ENCODE measurements around the gene DOK4.

DOK4 gene

DNA sequence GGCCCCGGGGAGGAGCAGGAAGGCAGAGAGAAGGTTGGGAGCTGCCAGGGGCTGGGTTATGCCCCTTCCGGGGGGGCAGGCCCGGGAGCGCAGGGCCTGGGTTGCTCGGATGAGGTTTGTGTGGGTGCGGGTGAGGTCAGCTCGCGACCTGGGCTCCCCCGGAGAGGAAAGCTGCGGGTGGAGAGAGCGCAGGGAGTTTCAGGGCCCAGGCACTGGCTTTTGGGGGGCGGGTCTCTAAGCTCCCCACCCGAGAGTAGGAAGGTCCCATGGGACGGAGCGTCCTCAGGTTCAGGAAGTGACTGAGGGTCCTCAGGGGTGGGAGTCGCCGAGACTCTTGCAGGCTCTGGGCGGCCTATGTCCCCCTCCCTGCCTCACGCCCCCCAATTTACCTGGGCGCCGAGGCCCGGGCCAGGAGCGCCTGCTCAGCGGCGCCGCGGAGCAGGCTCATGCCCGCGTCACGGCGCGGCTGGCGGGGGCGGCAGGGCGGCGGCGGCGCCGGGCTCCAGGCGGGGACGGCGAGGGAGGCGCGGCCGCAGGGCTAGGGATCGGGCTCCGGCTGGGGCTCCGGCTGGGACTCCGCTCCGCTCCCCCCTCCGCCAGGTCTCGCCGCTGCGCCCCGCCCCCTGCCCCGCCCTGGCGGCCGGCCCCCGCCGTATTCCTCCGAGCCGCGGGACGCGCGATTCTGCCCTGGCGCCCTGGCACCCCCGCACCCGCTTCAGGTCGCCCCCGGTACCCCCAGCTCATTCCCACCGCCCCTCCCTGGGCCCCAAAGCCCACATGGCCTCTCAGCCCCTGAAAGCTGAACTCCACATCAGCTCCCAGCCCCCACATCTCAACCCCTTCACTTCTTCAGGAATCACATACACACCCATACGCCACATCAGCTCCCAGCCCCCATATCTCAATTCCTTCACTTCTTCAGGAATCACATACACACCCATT is at the start of gene DOK4:
TSS of gene DOK4 (minus strand) at position 578 of the 942 bp plus-strand sequence. CDS start 6,986 bp downstream, outside the sequence.
- peak; percentile 68 for DNase-seq (ENCODE audit: low read depth)

DNA sequence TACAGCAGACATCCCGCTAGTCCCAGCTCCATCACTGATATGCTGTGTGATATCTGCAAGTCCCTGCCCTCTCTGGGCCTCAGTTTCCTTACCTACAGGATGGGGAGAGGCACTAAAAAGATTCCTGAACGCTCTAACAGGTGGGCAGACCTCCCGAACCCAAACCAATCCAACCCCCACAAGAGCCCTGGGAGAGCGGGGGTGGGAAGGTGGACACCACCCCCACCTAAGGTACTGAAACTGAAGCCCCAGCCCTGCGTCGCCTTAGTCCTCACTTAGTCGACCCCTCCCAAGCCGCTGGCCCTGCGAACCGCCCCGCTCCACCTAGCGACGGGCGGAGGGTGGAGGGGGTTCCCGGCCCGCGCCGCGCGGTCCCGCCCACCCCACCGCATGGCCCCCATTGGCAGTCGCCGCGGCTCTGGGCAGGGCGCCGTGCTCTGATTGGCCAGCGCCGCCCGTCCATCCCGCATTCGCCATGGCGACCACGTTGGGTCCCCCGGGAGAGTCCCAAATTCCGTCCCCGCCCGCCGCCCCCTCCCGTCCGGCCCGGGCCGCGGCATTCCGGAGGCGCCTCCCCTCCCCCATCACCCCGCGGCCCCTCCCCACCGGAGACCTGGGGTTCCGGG is 49.5 kb upstream of the DOK4 start:
- DNase-seq (ENCODE audit: low read depth) = peak; percentile 93

DNA sequence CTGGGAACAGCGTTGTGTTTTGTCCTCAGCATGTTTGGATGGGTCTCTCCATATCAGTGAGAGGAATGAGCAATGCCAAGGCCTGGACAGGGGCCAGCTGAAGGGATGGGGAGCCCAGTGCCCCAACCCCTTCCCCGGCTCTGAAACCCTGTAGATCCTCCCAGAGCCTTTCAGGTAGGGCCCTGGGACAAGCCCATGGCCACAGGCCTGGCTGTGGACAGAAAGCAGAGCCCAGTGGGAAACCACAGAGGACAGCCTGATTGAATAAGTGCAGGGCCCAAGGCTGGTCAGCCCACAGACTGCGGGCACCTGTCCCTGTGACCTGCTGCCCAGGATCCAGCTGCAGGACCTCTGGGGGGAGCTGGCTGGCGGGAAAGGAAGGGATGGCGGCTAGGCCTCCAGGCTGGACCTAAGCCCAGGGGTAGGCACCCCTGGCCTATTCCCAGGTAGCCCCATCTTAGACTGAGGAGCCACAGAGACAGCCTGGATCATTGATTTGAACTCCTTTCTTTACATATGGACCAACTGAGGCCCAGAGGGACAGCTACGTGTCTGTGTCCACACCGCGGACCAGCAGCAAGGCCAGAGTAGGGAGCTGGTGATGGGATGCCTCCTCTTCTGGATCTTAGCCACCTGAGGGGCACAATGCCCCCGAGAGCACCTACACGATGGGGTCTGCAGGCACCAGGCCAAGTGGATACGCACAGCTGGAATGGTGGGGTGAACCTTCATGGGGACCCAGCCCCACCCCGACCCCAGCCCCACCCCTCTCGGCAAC is 48.8 kb upstream of the DOK4 start:
- no peak for DNase-seq (ENCODE audit: low read depth)

DNA sequence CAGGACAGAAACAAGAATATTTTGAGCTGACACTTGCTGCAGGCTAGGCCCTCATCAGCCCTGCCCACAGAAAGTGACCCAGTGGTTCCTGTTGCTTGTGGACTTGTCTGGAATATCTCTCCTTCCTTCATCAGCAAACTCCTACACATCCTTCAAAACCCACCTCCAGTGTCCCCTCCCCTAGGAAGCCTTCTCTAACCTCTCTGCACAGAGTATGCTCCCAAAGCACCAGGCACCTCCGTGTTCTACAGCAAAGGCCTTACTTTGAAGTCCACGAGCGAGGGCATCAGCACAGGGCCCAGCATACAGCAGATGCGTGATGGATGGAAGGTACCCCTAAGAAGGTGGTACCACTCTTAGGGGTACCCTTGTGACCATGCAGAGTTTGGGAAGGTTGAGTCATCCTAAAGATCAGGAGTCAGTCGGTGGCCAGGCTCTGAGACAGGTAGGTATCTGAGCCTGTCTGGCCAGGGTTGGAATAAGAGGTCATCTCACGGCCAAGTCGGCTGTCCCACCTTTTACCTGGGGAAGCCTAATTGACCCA is 48.1 kb upstream of the DOK4 start:
- DNase-seq (ENCODE audit: low read depth) = no peak

DNA sequence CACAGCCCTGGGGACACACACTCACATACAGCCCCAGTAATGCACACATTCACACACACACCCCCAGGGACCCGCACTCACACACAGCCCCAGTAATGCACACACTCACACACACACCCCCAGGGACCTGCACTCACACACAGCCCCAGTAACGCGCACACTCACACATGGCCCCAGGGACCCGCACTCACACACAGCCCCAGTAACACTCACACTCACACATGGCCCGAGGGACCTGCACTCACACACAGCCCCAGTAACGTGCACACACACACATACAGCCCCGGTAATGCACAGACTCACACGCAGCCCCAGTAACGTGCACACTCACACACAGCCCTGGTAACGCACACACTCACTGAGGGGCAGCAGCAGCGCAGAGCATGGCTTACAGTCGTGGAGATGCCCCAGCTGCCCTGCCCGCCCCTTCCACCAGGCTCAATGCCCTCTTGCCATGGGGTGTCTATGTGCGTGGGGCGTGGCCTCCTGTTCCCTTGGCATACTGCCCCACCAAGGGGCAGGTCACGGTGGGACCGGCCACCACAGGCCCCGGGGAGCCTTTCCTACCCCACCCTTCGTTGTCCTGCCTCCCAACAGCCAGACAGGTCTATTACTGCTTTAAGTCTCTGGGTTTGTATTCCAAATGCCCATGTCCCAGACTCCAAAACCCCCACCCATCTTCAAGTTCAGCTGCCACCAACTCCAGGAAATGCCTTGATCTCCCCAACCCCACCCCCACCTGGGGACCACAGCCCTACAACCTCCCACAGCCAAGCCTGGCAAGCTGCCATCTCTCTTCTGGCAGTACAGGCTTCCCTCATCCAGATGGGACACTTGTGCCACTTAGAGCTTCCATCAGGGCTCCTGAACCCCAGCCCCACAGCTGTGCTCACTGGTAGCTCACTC is 47.4 kb upstream of the DOK4 start:
- DNase-seq (ENCODE audit: low read depth) = no peak

DNA sequence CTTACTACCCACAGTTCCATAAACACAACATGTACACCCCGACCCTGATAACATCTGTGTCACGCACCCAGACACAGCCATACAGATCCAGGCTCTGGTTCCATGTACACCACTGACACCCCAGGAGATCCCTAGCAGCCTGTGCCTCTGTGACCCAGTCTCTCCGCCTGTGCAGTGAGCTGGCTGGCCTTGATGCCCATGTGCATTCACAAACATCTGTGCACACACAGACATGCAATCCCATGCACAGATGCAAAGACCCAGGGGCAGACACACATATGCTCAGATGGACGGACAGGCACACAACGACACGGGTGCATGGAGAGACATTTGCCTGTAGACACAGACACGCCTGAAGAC is 46.0 kb upstream of the DOK4 start:
- no peak for DNase-seq (ENCODE audit: low read depth)

DNA sequence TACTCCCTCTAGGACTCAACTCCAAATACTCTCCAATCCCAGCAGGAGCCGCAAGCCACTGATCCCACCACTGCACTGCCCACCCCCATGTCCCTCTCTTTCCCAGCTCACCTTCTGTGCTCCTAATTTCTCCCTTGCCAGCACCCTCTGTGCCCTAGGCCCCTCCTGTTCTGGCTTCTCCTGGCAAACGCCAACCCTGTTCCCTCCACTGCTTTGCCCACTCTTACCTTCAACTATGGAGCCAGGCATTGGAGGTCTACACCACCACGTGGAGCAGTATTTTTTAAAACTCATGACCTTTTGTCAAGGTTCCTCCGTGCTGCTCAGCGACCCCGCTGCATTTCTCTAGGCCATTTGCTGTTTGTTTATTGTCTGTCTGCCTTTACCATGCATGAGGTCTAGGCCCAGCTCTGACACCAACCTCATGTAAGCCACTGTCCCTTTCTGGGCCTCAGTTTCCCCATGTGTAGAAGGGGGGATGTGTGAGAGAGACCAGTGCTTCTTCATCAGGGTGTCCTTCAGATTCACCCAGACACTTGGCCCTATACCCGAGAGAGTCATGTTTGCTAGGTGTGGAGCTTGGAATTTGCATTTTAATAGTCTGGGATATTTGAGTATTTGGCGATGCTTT is 45.5 kb upstream of the DOK4 start:
- DNase-seq (ENCODE audit: low read depth) = no peak

DNA sequence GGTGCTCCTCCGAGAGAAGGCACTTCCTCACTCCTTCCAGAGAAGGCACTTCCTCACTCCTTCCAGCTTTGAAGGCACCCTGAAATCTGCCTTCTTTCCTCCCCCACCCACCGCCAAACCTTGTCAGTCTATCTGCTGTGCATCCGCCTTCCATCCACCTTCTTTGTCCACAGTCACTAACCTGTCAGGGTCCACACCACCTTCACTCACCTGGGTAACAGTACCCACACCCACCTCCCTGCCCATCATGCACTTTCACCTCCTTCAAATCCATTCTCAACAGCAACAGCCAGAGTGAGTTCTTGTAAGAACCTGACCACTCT is 44.9 kb upstream of the DOK4 start:
- DNase-seq (ENCODE audit: low read depth) = no peak

DNA sequence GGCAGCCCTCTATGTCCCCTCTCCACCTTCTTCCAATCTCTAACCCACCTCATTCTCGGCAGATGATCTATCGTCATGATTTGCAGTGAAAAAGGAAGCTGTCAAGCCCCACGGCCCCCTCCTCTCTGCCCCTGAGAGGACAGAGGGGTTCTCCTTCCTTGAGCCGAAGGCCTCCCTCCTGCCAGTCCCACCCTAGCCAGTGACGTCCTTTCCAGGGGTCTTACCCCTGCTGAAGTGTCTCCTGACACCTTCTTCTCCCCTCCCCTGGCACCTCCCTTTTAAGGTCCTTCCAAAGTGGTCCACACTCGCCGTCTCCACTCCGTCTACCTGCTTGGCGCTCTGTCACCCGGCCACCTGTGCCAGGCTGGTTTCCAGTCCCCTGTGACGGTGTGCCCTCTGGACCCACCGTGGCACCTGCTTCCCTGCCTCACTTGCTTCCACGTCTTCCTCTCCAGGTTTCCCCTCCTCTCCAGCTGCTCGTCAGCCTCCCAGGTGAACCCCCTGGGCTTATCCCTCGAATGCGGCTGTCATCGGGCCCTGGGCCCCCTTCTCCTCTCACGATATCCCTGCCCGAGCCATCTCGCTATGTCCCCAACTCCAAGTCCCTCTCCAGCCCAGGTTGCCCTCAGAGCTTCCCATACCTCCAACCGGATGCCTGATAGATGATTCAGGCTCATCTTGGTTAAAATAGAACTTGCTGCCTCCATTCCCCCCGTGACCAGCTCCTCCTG is 44.4 kb upstream of the DOK4 start:
- no peak for DNase-seq (ENCODE audit: low read depth)

DNA sequence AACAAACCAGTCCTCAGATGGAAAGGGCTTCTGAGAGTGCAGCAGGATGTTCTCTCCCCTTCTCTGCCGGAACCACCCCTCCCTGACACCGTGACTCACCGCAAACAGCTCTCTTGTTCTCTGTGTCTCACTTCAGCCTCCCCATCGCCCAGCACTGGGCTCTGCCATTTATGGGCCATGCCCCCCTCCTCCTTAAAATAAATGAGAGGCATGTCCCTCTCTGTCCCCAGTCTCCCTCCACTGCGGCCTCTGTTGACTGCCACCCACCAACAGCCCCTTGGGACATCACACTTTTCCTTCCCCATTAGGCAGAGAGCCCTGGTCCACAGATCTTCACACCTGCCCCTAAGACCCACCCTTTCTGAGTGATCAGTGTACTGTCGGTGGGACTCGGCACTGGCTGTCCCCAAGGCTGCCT is 43.8 kb upstream of the DOK4 start:
- DNase-seq (ENCODE audit: low read depth) = peak; percentile 61

DNA sequence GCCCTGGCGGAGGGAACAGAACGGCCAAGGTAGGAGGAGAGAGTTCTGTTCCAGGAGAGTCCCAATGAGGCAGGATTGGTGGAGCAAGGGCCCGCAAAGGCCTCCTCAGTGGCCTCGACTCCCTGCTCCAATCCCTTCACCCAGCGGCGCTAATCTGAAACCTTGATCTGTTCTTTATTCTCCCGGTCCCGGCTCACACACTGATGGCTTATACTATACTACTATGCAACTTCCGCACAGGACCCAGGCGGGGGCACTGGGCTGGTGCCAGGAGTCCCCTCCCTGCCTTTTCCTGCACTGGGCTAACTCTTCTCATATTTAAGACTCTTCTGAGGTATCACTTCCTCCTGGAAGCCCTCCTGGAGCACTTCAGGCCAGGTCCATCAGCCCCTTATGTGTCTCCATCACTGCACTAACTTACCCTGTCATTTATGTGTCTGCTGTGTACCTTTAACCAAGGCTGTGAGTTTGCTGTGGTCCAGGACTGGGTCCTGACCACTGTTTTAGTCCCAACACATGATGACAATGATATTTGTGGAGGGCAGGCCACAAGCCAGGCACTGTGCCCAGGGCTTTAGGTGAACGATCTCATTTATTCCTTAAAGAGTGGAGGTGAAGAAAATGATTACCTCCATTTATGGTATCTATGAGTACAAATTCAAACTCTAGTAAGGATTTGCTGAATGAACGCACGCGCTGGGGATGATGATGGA is 43.3 kb upstream of the DOK4 start:
- no peak for DNase-seq (ENCODE audit: low read depth)

DNA sequence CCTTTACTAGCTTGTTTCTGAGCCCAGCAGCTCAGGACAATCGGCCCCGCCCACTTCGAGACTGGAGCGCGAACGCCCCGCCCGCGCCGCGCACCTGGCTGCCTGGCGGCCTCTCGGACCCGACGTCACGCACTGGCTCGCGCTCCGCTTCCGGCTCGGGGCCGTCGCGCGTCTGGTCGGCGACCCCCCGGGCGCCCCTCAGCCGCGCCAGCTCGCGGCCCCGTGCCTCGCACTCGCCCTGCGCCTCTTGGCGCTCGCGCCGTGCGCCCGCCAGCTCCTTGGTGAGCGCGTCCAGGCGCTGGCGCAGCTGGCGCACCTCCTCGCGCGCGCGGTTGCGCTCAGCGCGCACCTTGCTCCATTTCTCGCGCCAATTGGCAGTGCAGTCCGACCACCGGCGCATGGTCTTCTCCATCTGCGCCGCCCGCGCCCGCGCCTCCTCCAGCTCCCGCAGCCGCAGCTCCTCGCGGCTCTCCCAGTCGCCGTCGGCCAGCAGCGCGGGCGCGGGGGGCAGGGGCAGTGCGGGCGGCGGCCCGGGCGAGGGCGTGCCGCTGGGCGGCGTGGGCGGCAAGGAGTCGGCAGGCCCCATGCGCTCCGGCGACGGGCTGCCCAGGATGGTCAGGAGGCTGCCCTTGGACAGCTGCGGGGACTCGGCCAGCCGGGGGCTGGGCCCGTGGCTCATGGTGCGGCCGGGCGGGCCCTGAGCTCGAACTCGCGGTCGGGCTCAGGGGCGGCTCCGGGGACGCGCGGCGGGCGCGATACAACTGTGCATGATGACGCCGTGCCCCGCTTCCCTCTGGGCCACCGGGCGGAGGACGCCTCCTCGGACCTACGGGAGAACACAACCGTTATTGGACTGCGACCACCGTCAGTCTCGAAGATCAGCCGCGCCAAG is 42.5 kb upstream of the DOK4 start:
- no peak for DNase-seq (ENCODE audit: low read depth)

DNA sequence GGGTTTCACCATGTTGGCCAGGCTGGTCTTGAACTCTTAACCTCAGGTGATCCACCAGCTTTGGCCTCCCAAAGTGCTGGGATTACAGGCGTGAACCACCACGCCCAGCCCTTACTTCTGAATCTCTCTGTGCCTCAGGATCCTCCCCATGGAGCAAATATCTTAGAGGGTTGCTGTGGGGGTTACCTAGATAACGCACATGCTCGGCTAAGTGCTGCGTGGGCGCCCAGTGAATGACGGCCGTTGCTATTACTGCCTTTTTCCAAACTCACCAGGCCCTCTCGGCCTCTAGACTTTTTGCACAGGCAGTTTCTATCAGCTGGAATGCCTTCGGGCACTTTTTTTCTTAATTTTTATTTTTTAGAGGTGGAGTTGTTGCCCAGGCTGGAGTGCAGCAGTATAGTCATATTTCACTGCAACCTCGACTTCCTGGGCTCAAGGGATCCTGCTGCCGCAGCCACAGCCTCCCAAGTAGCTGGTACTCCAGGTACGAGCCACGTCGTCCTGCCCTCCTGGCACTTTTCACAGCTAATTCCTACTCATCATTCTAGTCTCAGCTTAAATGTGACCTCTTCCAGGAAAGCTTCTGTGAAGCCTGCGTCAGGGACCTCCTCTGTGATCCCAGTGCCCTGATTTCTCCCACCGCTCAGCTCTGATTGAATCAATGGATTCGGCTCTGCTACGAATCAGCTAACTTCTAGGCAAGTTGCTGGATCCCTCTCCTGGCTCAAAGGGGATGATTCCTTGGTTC is 41.5 kb upstream of the DOK4 start:
- DNase-seq (ENCODE audit: low read depth) = no peak

DNA sequence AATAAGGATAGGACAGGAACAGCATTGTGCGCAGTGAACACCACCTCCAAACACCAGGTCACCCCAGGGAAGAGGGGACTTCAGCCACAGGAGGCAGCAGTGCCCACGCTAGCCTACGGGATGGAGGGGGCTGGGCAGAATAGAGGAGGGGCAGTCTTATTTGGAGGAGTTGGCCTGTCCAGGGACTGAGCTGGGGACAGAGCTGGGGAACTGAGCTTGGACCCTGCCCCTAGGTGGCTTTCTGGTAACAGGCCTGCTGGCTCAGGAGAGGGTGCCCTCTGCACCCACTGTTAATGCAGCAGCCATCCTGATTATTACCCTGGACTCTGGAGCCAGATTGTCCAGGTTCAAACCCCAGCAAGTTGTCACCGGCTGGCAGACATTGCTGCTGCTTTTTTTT is 40.7 kb upstream of the DOK4 start:
- no peak for DNase-seq (ENCODE audit: low read depth)

DNA sequence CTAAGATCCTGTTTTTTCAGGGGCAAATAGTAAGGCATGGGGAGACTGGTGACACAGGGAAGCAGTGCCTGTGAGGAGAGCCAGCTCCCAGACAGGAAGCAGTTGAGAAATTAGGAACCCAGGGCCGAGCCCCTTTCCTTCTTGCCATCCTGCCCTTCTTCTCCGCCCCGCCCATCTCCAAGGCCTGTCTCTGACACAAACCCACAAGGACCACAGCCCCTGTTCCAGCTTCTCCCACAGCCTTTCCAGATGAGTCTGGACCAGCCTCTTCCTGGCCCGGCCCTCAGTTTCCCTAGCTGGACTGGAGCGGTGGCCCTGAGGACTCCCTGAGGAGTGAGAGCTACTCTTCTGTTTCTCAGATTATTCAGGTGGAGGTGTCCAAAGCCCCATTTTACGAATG is 40.2 kb upstream of the DOK4 start:
- no peak for DNase-seq (ENCODE audit: low read depth)

DNA sequence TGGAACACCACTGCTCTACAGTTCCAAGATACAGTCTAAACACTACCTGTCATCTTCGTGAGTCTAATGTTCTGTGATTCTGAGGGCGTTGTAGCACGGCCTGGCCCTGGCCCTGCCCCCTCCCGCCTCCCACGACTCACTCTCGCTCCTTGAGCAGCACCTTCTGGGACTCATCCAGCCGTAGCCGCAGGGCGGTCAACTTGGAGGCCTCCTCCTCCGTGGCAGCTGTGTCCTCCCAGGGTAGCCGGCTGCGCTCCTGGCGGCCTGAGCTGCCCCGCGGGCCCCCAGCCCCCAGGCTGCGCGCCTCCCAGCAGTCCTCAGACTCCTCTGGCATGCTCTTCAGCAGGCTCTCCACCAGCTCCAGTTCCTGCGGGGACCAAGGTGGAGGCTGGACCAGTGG is 39.5 kb upstream of the DOK4 start:
- no peak for DNase-seq (ENCODE audit: low read depth)

DNA sequence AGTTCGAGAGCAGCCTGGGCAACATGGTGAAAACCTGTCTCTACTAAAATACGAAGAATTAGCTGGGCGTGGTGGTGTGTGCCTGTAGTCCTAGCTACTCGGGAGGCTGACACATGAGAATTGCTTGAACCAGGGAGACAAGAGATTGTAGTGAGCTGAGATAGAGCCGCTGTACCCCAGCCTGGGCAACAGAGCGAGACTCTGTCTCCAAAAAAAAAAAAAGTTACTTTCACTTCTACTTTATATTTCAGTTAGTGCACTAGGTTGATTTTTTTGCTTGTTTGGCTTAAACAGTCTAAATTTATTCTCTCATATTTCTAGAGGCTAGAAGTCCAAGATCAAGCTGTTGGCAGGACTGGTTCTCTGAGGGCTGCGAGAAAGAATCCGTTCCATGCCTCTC is 36.7 kb upstream of the DOK4 start:
- no peak for DNase-seq (ENCODE audit: low read depth)

DNA sequence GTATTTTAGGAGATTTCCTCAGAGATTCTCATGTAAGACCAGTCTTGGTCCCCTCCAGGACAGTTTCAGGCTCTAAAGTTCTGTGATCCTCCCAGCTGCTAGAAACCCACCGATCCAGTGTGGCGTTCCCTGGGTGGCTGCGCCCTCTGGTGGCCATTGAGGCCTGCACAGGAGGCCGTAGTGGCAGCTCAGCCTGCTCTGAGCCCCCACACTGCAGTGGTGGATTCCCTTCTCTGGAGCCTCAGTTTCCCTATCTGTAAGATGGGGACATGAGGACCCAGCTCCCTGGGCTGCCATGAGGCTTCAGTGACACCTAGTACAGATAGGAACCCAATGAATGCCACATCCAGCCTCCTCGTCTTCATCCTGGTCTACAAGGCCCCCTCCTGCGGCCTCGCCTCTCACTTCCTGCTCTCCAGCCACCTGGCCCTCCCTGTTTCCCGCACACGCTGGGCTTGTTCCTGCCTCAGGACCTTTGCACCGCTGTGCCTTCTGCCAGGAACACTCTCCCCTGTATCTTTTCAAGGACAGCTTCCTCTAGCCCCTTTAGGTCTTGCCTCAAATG is 33.6 kb upstream of the DOK4 start:
- DNase-seq (ENCODE audit: low read depth) = peak; percentile 65

All from stimulated activated CD8-positive, alpha-beta memory T cell treated with anti-CD3 and anti-CD28 coated beads, Interleukin-12 subunit alpha, Interleukin-12 subunit beta, amount 100 ng/mL, for 4 hours (primary cell).